ENCODE results near the gene CLMN. TPM values are rescaled to one million over a fixed set of nuclear protein-coding genes. Genes with fewer than 3 reads are reported as not detected.

The CLMN gene
- total RNA-seq, 1 experiment from 2014 or later, result 33.4 TPM

GRCh38 chr14:95272057-95272456 is 47.7 kb downstream of the CLMN start:
- Histone ChIP-seq H3K4me1 (ENCODE audit: control insufficient read depth in 1 of 2, insufficient read depth in 2 of 2, low read length in 2 of 2) (peaks cover 0 to 25% of the 10 kb centered on the region in 2 experiments; a peak in 2 of 4 replicates), H3K9me3 (ENCODE audit: control insufficient read depth in 1 of 2, insufficient read depth in 1 of 2, low read depth in 1 of 2, low read length in 2 of 2) (no peaks in the 10 kb centered on the region), H3K9me2 (ENCODE audit: insufficient read depth) (no peaks in the 10 kb centered on the region), H3K27ac (ENCODE audit: low read depth, low read length) (no peak overlapping the region), H3K9ac (ENCODE audit: low read length) (no peak overlapping the region), H3K4me2 (ENCODE audit: low read length) (peak overlapping the region; percentile 17; the same call in 1 of the 2 replicates), H3K4me3 (replicated peaks in 1 of 2; ENCODE audit: low read depth in 1 of 2, low read length in 2 of 2) (no peak overlapping the region), H3K36me3 (ENCODE audit: control insufficient read depth in 1 of 2, insufficient read depth in 2 of 2, low read length in 2 of 2) (no peaks in the 10 kb centered on the region), H2AFZ (ENCODE audit: low read depth, low read length, poor library complexity, severe bottlenecking) (no peak overlapping the region), H3K27me3 (ENCODE audit: insufficient read depth, low read length) (no peaks in the 10 kb centered on the region), H4K20me1 (ENCODE audit: insufficient read depth) (no peaks in the 10 kb centered on the region), H3K79me2 (ENCODE audit: insufficient read depth, low read length) (peaks cover 6% of the 10 kb centered on the region; the same call in 1 of the 2 replicates)
- POLR2A ChIA-PET, result no interaction called here
- TF ChIP-seq JUND (IDR thresholded peaks at IDR 0.05), result no peak
- TF ChIP-seq POLR2AphosphoS5 (IDR thresholded peaks at IDR 0.05; ENCODE audit: low read depth, low read length), result no peak
- no peak for TF ChIP-seq ELF1 (IDR thresholded peaks at IDR 0.05; ENCODE audit: borderline replicate concordance, low read depth)
- no peak for TF ChIP-seq MAX (IDR thresholded peaks at IDR 0.05)
- peak; percentile 90 for ATAC-seq
- DNase-seq (ENCODE audit: low read depth, low spot score), result no peak
- RAD21 ChIA-PET (ENCODE audit: low non-redundant PET in 1 of 2, low total read pairs in 2 of 2, uncharacterized antibody in 2 of 2, unreplicated experiment in 2 of 2), result no interaction called here
- BruUV-seq (replicated peaks), result no TSS peak
- CTCF ChIA-PET, result no interaction called here
- intact Hi-C loops (cut with micrococcal nuclease), result no loop called here

GRCh38 chr14:95270203-95270602 is 49.5 kb downstream of the CLMN start:
- ChIA-PET POLR2A (no interaction called here), CTCF (no interaction called here), RAD21 (ENCODE audit: low non-redundant PET in 1 of 2, low total read pairs in 2 of 2, uncharacterized antibody in 2 of 2, unreplicated experiment in 2 of 2) (no interaction called here)
- Histone ChIP-seq H3K27ac (ENCODE audit: low read depth, low read length) (no peak overlapping the region), H3K27me3 (ENCODE audit: insufficient read depth, low read length) (no peaks in the 10 kb centered on the region), H3K4me2 (ENCODE audit: low read length) (no peak overlapping the region), H3K9ac (ENCODE audit: low read length) (no peak overlapping the region), H3K79me2 (ENCODE audit: insufficient read depth, low read length) (peaks cover 6% of the 10 kb centered on the region; the same call in 1 of the 2 replicates), H3K36me3 (ENCODE audit: control insufficient read depth in 1 of 2, insufficient read depth in 2 of 2, low read length in 2 of 2) (no peaks in the 10 kb centered on the region), H3K9me2 (ENCODE audit: insufficient read depth) (no peaks in the 10 kb centered on the region), H3K9me3 (ENCODE audit: control insufficient read depth in 1 of 2, insufficient read depth in 1 of 2, low read depth in 1 of 2, low read length in 2 of 2) (no peaks in the 10 kb centered on the region), H3K4me3 (replicated peaks in 1 of 2; ENCODE audit: low read depth in 1 of 2, low read length in 2 of 2) (no peak overlapping the region), H3K4me1 (ENCODE audit: control insufficient read depth in 1 of 2, insufficient read depth in 2 of 2, low read length in 2 of 2) (peaks cover 11 to 44% of the 10 kb centered on the region in 2 experiments), H4K20me1 (ENCODE audit: insufficient read depth) (no peaks in the 10 kb centered on the region), H2AFZ (ENCODE audit: low read depth, low read length, poor library complexity, severe bottlenecking) (no peak overlapping the region)
- intact Hi-C loops (cut with micrococcal nuclease), result no loop called here
- ATAC-seq, result no peak
- TF ChIP-seq TCF7L2 (IDR thresholded peaks at IDR 0.05; ENCODE audit: borderline replicate concordance, extremely low read depth, insufficient read depth, insufficient read length), result no peak
- TF ChIP-seq ATF3 (IDR thresholded peaks at IDR 0.05), result no peak
- no peak for TF ChIP-seq ELF1 (IDR thresholded peaks at IDR 0.05; ENCODE audit: borderline replicate concordance, low read depth)
- TF ChIP-seq CBX3 (IDR thresholded peaks at IDR 0.05; ENCODE audit: low read depth), result no peak
- TF ChIP-seq SRF (IDR thresholded peaks at IDR 0.05; ENCODE audit: low read depth), result no peak
- TF ChIP-seq EZH2 (IDR thresholded peaks at IDR 0.05), result no peak
- no peak for TF ChIP-seq CTCF (IDR thresholded peaks at IDR 0.05 in 2 of 3, conservative IDR thresholded peaks at IDR 0.05 in 1 of 3; ENCODE audit: borderline replicate concordance in 1 of 3, insufficient read depth in 1 of 3, low read depth in 2 of 3, low read length in 2 of 3)
- TF ChIP-seq MAX (IDR thresholded peaks at IDR 0.05), result no peak
- TF ChIP-seq POLR2AphosphoS5 (IDR thresholded peaks at IDR 0.05; ENCODE audit: low read depth, low read length), result no peak
- no peak for TF ChIP-seq EGR1 (IDR thresholded peaks at IDR 0.05; ENCODE audit: low read depth)
- no peak for TF ChIP-seq EZH2phosphoT487 (IDR thresholded peaks at IDR 0.05; ENCODE audit: borderline replicate concordance)
- TF ChIP-seq ZNF274 (IDR thresholded peaks at IDR 0.05; ENCODE audit: low read depth, low read length), result no peak
- no peak for TF ChIP-seq RAD21 (IDR thresholded peaks at IDR 0.05; ENCODE audit: low read depth)
- no peak for TF ChIP-seq SIN3A (IDR thresholded peaks at IDR 0.05; ENCODE audit: low read depth)
- no peak for DNase-seq (ENCODE audit: low read depth, low spot score)
- BruUV-seq (replicated peaks), result no TSS peak
